ENCODE results near the gene ATP1A3.
"Not testable (repeated sequence)": the region's sequence is repeated elsewhere in the genome, so short reads cannot be mapped to it uniquely, and the experiment has no call there.

The ATP1A3 gene

DNA sequence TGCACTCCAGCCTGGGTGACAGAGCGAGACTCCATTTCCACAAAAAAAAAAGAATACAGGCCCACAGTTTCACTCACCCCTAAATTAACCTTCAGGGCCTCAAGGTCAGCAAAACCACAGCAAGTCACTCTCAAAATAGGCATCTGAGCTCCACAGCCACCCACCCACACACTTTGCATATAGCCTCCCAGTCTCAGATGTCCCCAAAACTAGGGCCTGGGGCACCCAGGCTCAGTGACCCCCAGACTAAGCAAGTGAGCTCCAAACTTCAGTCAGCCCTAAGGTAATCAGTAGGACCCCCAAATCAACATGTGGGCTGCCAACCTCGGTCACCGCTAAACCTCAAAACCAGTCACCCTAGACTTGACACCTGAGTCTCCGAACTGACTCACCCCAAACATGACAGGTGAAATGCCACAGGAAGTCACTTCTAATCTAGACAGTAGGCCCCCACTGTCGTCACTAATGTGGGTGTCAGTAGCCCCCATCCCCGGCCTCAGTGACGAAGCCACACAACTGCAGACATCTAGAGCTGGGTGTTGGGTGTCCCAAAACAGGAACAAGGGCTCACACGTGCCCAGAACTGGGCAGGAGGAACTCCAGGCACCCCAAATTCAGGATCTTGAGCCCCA is 48.8 kb downstream of the ATP1A3 start:
- peak; percentile 82 for DNase-seq (ENCODE audit: low read depth)

- no peak for DNase-seq (ENCODE audit: low read depth)
Measured at GRCh38 chr19:41944336-41944735, 49.7 kb downstream of the ATP1A3 start.

DNA sequence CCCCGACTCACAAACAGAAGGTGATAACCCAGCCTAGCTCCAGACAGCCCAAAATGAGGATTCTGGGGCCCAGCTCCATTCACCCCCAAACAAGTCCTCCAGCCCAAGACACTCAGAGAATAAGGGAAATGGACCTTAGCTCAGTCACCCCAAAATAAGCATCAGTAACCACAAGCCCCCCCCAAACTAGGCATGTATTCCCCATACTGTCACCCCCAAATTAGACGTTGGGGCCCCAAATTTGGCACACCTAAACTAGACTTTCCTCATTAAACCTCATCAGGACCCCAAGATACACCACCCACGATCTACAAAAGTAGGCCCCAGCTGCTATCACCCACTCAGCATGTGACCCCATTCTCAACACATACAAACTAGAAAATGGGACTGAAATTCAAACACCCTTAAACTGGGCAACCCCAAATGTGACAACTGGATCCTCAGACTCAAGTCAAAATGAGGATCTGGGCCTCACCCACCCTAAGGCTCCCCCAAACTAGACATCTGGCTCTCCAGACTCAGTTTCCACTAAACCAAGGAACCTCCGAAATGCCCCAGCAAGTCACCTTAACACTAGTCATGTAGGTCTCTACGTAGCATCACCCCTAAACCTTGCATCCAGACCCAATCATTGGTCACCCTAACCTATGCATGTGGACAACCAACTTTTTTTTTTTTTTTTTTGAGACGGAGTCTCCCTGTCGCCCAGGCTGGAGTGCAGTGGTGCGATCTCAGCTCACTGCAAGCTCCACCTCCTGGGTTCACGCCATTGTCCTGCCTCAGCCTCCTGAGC is 52.4 kb downstream of the ATP1A3 start:
- no peak for DNase-seq (ENCODE audit: low read depth)

GRCh38 chr19:41940731-41941409 is 53.2 kb downstream of the ATP1A3 start:
- no peak for DNase-seq (ENCODE audit: low read depth)

DNA sequence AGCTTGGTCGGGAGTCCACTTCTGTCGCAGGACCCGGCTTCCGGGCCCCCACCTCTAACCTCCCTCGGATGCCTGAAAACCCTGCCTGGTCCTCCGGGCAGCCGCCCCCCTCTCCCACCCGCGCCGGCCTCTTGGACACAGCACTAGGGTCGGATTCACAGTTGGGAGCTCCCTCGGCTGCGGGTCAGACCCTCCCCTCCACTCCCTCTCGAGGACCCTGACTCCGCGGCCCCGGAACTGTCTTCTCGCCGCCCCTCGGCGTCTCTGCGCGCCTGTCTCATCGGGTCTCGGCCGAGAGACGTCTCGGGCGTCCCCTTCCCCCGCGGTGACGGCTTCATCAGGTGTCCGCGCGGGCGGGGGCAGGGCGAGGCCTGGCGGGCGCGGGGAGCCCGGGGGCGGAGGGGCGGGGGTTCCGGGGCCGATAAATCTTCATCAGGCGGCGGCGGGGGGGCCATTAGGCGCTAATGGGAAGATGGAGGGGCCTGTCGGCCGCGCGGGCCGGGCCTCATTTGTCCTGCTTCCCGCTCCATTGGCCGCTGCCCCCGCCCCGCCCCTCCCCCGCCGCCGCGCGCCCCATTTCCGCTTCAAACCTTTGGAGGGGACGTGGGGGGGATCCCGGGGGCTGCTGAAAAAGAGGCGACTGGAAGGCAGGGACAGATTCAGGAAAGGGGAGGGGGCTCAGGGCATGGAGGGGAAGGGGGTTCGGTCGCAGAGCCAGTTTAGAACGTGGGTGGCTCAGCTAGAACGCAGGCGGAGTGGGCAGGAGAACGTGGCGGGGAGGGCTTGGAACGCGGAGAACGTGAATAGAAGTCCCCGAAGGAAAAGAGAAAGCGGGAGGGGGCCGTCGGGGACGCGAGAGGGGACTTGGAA is 53.9 kb downstream of the ATP1A3 start:
- no peak for DNase-seq (ENCODE audit: low read depth)

DNA sequence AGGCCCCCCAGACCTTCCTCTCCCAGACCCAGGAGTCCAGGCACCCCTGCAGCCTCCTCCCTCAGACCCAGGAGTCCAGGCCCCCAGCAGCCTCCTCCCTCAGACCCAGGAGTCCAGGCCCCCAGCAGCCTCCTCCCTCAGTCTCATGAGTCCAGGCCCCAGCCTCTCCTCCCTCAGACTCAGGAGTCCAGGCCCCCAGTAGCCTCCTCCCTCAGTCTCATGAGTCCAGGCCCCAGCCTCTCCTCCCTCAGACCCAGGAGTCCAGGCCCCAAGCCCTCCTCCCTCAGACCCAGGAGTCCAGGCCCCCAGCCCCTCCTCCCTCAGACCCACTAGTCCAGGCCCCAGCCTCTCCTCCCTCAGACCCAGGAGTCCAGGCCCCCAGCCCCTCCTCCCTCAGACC is 54.8 kb downstream of the ATP1A3 start:
- not testable (repeated sequence) for DNase-seq (ENCODE audit: low read depth)

- no peak for DNase-seq (ENCODE audit: low read depth)
Measured at GRCh38 chr19:41937525-41938468, 56.2 kb downstream of the ATP1A3 start.

DNA sequence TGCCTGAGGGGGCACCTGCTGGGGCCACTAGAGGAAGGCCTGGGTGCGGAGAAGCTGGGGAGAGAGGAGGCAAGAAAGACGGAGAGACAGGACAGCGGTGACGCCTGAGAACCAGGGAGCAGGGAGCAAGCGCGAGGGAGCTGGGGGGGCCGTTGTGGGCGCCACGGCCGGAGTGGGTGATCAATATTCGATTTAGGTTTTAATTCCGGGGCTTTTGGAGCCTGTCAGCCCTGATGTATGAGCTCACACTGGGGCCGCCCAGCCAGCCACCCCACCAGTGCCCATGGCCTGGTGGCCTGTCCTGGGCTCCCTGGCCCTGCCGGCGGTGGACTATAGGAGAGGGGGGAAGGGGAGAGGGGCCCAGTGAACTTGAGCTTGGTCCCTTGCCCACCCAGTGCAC is 57.1 kb downstream of the ATP1A3 start:
- no peak for DNase-seq (ENCODE audit: low read depth)

DNA sequence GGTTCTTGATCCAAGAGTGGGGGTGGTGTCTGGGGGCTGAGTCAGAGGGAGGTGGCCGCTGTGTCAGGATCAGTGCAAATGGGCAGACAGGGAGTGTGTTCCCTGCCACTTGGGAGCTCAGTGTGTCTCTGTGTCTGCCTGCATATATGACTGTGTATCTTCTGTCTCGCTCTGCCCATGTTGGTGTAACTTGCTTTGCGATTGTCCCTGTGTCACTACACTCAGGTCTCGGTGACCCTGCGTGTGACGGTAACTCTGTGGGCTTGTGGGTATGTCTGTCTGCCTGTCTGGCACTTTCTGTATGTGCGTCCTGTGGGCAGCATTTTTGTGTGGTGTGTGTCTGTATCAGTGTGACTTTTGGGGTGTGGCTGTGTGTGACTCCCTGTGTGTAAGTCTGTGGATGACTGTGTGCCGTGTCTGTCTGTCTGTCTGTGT is 57.6 kb downstream of the ATP1A3 start:
- no peak for DNase-seq (ENCODE audit: low read depth)

DNA sequence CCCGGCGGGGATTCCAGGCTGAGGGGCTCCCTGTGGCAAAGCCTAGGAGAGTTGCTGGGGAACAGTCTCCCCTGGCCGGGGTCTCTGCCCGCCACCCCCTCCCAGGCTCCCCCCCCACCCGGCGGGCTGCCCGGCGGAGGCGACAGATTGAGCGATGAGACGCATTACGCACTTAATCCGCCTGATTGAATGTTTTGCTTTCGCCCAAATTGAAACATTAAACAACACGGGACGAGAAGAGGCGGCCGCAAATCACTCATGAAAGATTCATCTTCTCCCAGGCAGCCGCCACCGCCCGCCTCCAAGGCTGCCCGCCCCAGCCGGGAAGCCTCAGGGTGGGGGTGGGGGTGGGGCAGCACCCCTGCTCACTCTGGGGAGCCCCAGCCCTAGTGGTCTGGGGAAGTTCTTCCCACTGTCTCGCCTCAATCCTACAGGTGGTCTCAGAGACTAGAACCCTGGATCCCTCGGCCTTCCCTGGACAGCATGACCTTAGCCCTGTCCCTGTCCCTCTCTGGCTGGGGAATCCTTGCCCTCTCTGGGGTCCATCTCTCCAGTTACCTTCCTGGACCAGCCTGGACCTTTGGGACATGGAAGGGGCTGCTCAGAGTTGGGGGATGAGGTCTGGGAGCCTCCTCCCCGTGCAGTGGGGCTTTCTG is 58.1 kb downstream of the ATP1A3 start:
- DNase-seq (ENCODE audit: low read depth): no peak

DNA sequence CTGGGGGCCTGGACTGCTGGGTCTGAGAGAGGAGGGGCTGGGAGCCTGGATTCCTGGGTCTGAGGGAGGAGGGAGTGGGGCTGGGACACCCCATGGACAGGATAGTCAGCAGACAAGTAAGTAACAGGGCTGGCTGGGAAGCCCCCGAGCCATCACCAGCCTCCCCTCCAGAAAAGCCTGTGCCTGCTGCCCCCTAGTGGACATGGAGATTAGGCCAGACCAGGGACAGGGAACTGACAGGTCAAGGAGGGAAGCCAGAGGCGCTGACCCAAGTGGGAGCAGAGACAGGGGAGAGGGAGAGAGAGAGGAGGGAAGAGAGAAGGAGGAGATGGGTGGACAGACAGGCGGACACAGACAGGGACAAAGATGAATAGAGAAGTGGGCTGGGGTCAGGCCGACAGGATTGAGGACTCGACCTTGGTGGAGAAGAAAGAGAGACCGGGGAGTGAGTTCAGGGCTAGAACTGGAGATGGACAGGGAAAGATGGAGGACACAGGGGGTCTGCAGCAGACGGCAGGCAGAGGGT is 59.1 kb downstream of the ATP1A3 start:
- DNase-seq (ENCODE audit: low read depth): peak; percentile 64

DNA sequence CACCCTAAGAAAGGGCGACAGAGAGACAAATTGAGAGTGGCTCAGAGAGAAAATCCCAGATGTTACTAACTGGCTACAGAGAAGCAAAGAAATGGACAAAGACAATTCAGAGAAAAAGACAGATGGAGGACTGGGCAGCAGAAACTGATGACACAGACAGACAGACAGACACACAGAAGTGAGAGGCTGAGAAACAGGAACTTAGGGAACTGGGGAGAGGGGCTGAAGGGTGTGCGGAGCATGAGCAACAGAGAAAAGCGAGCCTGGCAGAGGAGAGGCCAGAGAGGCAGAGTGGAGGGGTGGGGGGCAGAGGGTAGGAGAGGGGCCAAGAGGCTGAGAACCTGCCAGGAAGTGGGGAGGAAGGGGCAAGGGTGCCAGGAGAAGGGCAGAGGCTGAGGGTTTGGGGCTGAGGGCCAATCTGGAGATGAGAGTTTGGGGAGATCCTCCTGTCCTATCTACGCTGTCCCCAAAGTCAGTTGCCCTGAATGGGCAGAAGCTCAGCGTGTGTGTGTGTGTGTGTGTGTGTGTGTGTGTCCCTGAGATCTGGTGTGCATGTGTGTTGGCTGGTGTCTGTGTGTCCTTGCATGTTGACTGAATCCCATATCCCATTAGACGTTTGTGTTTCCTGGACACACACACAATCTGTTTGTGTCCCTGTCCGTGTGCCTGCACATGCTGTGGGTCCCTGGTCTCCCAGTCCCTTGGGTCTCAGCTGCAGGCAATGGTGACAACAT is 60.2 kb downstream of the ATP1A3 start:
- no peak for DNase-seq (ENCODE audit: low read depth)

DNA sequence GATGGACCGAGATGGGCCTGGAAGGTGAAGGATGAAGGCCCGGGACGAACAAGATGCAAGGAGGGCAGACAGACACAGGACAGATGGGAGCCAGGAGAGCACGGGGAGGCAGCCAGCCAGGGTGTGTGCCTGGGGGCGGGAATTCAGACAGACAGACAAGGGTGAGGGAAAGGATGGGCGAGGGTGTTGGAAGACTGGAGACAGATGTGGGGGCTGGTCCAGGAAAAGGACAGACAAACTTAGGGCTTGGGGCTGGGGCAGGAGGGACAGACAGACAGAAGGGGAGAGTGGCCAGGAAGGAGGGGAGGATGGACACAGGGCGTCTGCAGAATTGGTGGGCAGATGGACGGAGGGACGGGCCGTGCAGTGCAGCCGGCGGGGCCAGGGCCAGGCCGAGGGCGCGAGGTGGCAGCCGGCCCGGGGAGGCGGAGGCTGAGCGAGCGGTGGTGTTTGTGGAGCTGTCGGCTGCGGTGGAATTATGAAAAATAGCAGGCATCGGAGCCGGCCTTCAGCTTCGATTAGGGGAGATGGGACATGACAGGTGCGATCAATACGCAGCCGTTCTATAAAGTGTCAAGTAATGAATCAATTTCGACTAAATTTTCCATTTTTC is 61.2 kb downstream of the ATP1A3 start:
- no peak for DNase-seq (ENCODE audit: low read depth)

GRCh38 chr19:41932259-41932719 is 61.7 kb downstream of the ATP1A3 start:
- DNase-seq (ENCODE audit: low read depth): no peak

- no peak for DNase-seq (ENCODE audit: low read depth)
Measured at GRCh38 chr19:41930926-41931592, 63.0 kb downstream of the ATP1A3 start.

- no peak for DNase-seq (ENCODE audit: low read depth)
Measured at GRCh38 chr19:41930322-41930722, 63.7 kb downstream of the ATP1A3 start.

GRCh38 chr19:41929536-41930071 is 64.4 kb downstream of the ATP1A3 start:
- no peak for DNase-seq (ENCODE audit: low read depth)

Data from stimulated activated CD8-positive, alpha-beta memory T cell treated with anti-CD3 and anti-CD28 coated beads, Interleukin-12 subunit alpha, Interleukin-12 subunit beta, amount 100 ng/mL, for 1 hour (primary cell).